GM15510 (cell line): ENCODE data around the gene FOXP1.

Experiments used
- POLR2A ChIP-seq: IDR thresholded peaks from 3 replicates; pipeline ENCODE4 v1.6.1; 2011; ENCODE audit warnings: borderline replicate concordance; ENCODE audit not compliant: insufficient read length; ENCODE audit errors: extremely low read depth

Gene FOXP1

DNA sequence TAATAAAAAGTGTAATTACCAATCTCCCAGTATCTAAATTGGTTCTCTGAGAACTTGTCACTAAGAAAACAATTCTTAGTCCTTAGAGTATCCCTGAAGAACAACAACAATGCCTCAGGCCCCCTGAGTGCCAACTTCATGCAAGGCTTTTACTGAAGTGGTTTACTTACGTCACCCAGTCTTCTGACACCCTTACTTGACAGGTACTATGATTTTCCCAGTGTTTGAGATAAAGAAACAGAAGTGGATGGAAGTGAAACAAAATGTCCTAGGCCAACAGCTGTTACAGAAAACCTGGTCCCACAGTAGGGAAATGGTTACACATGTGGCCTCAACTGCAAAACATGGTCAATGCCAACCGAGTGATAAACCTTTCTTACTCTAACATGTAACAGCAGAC lies 331.1 kb downstream of the FOXP1 start:
- TF ChIP-seq POLR2A, result no peak

DNA sequence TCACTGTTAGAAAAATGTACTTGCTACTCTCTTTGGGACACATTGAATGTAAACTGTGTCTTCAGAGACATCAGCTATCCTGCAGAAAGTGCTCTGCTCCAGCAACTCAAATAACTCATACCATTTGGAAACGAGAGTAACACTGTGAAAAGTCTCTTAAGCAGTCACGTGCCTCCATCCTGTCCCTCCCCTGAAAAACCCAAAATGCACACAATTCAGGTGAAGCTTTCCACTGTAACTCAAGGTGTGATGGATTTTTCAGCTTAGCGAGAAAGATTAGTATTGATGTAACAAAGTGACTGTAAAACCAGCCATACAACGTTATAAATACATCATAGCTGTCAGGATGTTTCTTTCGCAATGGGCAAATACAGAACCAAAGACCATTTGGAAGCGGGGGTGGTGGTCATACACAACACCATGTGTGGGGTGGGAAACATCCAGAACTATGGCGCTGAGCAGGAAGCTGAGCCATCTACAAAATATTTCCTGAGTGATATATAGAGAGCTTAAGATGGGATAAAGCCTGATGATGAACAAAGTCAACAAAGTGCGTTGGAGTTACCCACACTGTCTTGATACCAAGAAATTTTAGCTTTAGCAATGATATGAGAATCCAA lies 332.3 kb downstream of the FOXP1 start:
- no peak for TF ChIP-seq POLR2A

DNA sequence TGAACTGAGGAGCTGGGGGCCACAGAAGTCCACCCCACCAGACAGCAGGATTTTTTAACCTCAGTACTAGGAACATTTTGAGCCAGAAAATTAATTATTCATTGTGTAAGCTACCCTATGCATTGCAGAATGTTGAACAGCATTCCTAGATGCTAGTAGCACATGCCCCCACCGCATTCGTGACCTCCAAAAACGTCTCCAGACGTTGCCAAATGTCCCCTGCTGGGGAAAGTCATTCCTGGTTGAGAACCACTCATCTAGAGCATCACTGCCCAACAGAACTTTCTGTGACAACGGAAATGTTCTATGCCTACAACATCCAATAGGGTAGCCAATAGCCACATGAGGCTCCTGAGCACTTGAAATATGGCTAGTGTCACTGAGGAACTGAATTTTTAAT lies 333.5 kb downstream of the FOXP1 start:
- TF ChIP-seq POLR2A, result no peak

DNA sequence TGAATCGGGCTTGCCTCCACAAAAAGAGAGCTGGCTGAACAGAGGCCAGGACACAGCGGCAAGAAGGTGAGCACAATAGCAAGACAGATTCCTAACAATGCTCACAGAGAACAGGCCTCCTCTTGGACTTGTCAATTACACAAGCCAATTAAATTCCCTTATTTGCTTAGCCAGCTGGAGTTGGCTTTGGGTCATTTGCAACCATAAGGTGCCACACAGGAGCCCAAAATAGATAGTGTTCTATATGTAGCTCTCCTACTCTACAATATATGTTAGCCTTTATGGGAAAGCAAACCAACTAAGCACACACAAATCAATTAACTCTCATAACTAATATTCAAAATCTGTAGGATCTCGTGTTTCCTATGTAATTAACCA lies 335.6 kb downstream of the FOXP1 start:
- TF ChIP-seq POLR2A, result no peak

DNA sequence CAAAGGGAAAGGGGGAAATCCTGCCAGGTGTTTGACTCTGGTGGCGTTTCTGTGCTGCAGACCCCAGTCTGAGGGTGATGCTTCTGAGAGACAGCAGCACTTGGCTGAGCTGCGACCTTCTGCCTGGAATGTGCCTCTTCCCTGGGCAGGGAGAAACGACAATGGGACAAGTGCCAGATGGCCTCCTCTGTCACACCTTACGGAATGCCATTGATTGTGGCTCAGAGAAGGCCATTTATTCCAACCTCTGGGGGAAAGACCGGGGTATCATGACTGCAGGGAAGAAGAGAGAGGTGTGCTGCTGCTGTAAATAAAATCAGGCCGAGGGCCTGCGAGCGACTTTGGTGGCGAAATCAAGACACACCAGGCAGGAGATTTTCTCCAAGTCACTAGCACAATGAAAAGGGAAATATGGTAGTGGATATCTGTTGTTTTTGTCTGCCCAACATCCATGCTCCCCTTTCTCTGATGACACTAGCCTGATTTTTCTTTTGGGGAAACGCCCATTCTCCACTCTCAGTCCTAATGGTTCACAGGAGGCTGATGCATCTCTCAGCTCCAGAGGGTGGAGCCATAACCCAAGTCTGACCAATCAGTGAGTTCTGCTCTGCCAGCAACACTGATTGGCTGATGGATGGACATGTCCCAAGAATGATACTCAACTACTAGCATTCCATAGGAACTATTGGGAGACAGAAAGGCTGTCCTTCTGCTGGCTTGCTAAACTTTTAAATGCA lies 336.1 kb downstream of the FOXP1 start:
- no peak for TF ChIP-seq POLR2A

DNA sequence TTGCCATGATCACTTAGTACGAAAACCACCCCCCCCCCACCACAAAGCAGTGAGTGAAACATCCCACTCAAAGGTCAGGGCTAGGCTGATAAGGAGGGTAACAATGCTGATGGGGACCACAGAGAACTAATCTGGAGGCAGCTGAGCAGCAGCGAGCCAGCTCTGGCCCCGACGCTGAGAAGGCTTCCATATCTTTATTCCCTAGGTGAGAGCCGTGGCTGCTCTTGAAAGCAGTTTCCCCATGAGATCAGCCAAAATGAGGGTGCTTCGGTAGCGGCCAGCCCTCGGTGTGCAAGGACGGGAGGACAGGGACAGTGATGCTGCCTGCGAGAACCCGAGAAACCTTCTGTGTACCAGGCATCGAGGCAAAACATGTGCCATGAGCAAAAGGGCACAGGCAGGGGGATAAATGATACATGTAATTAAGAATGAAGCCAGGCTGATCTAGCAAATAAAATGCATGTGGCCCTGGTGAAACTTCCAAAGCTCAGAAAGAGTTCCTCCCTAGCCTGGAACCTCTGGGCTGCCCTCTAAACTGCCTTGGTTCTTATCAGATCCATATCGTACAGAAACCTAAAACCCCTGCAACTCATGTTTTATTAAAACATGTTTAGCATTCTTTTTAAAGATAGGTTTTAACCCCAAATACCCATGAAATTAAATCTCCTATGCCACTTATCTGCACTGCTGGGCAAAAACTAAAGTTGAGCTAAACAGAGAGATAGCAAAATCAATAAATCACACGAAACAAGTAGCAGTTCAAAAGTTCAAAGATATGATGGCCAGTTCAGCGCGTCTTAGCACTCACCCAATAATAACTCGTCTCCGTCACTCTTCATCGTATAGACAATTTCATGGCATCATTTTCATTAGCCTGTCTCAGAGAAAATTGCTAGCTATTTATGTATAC lies 337.3 kb downstream of the FOXP1 start:
- TF ChIP-seq POLR2A, result no peak

DNA sequence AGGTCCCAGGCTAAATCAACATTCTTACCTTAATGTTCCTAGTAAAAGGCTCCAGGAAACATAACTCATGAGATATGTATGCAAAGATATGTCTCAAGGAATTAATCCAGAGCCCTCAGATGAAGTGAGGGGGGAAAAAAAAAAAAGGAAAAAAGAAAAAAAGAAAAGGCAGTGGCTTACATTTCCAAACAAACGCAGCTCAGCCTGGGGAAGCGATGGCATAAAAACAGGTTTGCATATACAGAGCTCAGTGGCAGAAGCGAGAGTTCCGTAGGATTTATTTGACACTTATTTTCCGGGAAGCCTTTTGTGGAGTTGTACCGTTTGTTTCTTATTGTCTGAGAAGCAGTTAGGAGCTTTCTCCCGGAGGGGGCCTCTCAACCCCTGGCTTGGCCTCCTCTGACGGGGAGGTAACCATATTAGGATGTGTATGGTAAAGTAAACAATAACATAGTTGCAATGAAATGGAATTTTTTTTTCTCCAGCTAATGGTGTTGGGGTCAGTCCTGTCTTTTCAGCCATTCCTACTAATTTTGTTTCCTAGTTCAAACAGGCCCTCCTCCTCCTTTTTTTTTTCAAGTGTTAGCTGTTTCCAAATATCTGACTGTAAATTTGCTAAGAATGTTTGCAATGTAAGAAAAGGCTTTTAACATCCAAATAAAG lies 338.6 kb downstream of the FOXP1 start:
- TF ChIP-seq POLR2A, result no peak

DNA sequence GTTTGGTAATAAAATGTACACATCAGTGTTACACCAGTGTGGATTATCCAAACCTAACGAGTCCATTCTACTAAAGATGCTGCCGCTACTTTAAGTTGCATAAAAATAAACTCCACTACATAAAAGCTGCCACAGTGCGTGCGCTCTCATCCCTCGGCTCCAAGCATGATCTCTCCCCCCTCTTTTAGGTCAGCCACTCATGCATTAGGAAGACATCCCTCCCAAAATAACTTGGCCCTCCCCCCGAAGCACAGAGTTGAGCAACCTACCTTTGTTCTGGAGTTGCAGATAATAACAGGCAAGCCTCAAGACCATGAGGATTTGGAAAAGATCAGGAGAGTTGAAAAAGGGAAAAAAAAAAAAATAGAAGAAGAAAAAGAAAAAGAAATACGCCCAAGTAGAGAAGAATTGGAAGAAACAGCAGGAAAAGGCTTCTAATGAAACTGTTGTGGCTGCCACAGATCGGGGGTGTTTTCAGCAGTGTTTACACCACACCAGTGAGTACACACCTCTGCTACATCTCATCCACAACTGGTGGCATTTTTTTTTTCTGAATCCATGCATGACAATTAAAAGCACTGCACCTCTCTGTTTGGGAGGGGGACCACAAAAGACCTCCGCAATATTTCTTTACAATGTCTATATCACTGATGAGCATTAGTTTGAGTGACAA lies 339.2 kb downstream of the FOXP1 start:
- TF ChIP-seq POLR2A, result no peak

DNA sequence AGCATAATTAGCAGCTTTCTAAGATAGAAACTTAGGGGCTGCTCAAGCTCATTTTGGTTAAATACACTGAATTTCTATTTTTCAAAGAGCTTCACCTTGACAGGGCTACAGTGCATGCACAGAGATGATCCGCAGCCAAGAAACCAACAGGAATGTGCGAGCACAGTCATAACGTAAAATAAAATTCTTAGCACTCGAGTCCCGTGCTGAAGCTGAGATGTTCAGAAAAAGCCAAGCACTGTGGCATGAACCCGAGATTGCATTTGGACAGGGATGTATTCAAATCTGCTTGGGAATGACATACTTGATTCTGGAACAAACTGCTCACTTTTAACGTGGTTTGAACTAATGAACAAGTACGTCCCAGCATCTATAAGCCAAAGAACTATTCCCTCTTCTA lies 340.3 kb downstream of the FOXP1 start:
- no peak for TF ChIP-seq POLR2A

DNA sequence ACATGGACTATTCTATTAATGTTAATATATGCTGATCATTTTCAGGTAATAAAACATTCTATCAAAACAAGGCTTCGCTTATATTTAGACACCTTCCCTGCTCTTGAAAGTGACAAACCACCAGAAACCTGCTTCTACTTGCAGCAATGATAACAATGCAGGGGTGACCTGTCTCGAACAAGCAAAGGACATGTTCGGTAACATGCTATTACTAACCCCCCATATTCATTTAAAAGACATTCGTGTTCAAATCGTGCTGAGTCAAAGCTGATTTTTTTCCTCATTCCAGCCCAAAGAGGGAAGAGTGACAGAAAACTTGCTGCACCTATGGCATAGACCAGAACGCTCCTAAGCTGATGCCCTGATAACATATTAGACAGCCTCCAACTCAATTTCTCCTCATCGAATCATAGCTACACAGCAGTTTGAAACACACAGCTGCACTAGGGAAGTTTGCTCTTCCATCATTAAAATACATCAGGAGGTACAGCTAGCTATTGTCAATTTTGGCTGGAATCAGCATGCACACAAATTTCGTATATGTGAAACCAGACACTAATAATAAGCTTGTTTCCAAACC lies 341.5 kb downstream of the FOXP1 start:
- no peak for TF ChIP-seq POLR2A

DNA sequence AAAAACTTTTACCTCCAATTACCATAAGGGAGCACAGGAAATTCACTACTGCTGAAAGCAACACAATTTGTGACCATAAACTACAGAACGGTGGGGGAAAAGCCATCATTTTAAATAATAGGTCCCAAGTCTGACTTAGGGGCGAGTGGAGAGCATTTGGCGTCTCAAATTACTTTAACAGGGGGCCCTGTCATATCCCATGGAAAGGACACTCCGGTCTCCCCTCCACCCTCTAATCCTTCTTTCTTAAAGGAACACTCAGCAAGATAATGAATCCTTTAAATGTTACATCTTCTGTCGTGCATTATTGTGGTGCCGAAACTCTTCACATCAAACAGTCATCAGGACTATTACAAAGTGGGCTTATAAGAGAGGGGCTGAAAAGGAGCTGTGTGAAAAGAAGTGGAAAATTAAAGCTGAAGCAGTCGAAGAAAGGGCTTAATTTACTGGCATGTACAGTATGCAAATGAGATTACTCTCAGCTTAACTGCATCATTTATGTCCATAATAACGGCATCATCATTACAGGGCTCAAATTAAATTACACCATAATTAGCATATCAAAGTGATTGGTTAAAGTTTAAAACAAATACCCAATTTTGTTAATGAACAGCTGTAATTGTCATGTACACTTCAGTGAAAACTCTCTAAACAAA lies 342.2 kb downstream of the FOXP1 start:
- no peak for TF ChIP-seq POLR2A

DNA sequence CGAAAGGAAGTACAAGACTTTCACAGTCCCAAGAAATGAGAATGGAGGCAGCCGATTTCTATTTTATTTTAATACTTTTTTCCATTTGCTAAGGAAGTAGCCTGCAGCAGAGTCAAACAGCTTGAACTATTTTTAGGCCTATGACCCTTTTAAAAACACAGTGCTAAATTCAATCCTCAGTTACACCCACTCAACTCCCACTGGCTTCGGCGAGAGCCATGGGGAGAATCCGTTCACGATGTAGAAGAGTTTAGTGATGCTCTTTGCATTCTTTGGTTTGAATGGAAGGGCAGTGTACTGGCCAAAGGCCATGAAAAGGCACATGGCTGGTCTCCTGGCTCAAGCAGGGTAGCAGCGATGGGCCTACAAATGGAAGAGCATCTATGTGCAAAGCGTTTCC lies 343.5 kb downstream of the FOXP1 start:
- no peak for TF ChIP-seq POLR2A

DNA sequence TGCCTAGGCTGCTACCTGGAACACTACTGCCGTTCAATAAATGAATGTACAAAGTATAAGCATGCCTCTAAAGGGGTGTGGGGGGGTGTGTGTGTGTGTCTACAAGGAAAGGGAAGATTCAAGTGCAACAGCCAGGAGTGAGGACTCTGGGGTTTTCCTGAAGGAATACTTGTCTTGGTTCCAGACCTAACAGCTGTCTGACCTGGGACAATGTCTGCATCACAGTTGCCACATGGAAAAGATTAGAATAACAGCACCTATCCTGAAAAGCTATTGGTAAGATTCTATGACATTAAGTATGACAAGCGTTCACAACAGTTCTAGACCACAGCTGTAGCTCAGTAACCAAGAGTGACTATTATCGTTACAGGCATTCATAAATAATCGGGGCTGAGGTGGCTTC lies 345.2 kb downstream of the FOXP1 start:
- TF ChIP-seq POLR2A, result no peak

DNA sequence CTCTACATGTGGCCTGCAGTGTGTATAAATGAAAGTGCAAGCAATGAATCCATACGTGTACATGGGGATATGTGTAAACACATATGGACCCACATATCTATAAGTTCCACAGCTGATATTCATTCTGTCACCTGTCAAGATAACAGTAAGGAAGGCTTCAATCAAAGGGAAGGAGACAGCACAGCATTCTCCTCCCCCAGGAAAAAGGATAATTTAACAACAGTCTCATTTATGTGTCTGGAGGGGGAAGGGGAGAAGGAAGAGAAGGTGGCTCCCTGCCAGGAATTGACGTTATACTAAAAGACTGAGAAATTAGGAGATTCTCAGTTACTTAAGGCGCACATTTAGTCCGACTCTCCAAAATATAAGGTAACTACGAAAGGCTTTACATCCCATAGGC lies 345.9 kb downstream of the FOXP1 start:
- no peak for TF ChIP-seq POLR2A
